HEK293T (cell line): Measurements from ENCODE around the gene CDPF1.

Source experiments
- ARNT ChIP-seq: fragments of 450-650 bp; IDR thresholded peaks from 2 replicates; pipeline ENCODE4 v1.6.1; 2017; ENCODE audit warnings: mild to moderate bottlenecking
- BHLHE40 ChIP-seq: fragments of 450-650 bp; IDR thresholded peaks from 2 replicates; pipeline ENCODE4 v1.6.1; 2016; ENCODE audit warnings: mild to moderate bottlenecking, moderate library complexity, borderline replicate concordance
- FOXK2 ChIP-seq: fragments of 450-650 bp; IDR thresholded peaks from 2 replicates; pipeline ENCODE4 v1.6.1; 2016; ENCODE audit warnings: mild to moderate bottlenecking
- L3MBTL2 ChIP-seq: fragments of 450-650 bp; conservative IDR thresholded peaks from 2 replicates; pipeline ENCODE4 v1.6.1; 2016; ENCODE audit warnings: mild to moderate bottlenecking
- SP1 ChIP-seq: fragments of 450-650 bp; IDR thresholded peaks from 2 replicates; pipeline ENCODE4 v1.6.1; 2017
- ZNF384 ChIP-seq: fragments of 450-650 bp; IDR thresholded peaks from 2 replicates; pipeline ENCODE4 v1.6.1; 2016
- TF ChIP-seq, protein P1 (sequence below): fragments of 450-650 bp; IDR thresholded peaks from 2 replicates; pipeline ENCODE4 v1.6.1; 2016

DNA sequence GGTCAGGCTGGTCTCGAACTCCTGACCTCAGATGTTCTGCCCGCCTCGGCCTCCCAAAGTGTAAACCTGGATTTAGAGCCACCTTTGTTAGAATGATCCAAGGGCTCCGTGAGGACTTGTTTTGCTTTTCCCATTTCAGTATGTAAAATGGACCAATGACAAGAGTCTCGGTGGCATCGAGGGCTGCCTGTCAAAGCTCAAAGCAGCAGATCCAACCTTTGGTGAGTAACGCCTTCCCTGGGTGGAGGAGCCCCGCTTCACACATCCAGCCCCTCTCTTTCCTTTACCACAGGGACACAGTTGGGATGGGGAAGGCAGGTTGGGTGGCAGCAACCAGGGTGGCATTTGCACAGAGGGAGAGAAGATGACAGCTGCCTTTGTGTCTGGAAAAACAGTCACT lies 22.1 kb upstream of the CDPF1 start:
- TF ChIP-seq FOXK2: no peak
- no peak for TF ChIP-seq SP1
- TF ChIP-seq, protein P1, sequence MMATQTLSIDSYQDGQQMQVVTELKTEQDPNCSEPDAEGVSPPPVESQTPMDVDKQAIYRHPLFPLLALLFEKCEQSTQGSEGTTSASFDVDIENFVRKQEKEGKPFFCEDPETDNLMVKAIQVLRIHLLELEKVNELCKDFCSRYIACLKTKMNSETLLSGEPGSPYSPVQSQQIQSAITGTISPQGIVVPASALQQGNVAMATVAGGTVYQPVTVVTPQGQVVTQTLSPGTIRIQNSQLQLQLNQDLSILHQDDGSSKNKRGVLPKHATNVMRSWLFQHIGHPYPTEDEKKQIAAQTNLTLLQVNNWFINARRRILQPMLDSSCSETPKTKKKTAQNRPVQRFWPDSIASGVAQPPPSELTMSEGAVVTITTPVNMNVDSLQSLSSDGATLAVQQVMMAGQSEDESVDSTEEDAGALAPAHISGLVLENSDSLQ: no peak
- TF ChIP-seq ARNT: no peak
- TF ChIP-seq BHLHE40: no peak
- TF ChIP-seq ZNF384: no peak
- no peak for TF ChIP-seq L3MBTL2
